GM19025 (cell line): ENCODE measurements around the gene CD200.
"Not testable (repeated sequence)": the region's sequence is repeated elsewhere in the genome, so short reads cannot be mapped to it uniquely, and the experiment has no call there.

Experiments used
- ATAC-seq: cut with Tn5 transposase; IDR thresholded peaks from one replicate; pipeline ENCODE4 v1.9.1; 2021; ENCODE audit warnings: mild to moderate bottlenecking, low read depth, moderate library complexity; ENCODE audit not compliant: unreplicated experiment

Gene CD200

DNA sequence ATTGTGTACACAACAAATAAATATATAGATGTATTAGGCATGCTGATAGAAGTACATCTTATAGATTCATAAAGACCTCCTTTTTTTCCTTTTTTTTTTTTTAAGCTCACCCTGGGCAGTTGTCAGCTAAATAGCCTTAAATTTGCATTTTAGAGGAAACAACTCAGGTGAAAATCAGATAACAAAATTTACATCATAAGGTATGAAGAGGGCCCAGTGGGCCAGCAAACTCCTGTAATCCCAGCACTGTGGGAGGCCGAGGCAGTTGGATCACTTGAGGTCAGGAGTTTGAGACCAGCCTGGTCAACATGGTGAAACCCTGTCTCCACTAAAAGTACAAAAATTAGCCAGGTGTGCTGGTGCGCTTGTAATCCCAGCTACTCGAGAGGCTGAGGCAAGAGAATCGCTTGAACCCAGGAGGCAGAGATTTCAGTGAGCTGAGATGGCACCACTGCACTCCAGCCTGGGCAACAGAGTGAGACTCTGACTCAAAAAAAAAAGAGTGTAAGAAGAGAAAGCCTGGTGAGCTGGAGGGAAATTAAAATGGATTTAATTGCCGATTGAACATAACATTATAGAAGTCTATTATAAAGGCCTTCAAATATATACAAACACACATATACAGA is 72.1 kb downstream of the CD200 start:
- ATAC-seq, result not testable (repeated sequence)

DNA sequence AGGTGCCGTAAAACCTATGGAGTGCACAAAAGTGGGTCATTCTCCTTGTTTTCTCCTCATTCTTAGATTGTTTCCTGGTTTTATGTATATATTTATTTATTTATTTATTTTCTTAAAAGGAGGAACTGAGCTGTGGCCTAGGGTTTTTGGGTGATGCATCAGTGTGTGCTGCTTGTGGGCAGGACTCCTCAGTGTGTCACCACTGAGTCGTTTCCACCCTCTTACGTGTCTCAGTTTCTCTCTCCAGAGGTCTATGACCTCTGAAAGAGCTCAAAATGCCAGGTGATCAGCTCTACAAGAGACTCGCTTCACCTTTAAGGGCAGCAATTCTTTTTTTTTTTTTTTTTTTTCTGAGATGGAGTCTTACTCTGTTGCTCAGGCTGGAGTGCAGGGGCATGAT is 72.9 kb downstream of the CD200 start:
- ATAC-seq, result no peak

DNA sequence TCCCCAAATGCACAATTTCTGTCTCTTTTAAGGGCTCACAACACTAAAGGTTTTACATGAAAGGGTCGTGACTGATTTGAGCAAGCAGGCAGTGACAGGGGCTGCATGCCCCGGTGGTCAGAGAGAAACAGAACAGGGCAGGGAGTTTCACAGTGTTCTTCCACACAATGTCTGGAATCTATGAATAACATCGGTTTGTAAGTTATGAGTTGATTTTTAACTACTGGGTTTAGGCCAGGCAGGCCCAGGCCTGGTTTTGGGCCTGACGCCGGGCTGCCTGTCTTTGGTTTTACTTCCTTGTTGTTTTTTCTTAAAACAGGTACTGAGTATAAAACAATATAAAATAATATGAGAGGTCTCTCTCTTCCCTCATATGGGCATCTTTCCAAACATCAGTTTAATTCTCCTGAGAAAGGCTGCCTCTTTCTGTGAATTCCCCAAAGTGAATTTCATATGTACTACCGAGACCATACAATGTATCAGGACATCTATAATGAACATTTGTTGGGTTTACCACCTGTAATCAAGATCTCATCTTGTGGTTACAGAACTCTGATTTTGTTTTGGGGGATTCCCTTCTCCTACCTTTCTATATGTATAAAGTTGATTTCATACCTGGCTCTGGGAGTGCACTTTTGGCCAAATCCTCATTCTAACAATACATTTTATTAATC is 74.4 kb downstream of the CD200 start:
- no peak for ATAC-seq

DNA sequence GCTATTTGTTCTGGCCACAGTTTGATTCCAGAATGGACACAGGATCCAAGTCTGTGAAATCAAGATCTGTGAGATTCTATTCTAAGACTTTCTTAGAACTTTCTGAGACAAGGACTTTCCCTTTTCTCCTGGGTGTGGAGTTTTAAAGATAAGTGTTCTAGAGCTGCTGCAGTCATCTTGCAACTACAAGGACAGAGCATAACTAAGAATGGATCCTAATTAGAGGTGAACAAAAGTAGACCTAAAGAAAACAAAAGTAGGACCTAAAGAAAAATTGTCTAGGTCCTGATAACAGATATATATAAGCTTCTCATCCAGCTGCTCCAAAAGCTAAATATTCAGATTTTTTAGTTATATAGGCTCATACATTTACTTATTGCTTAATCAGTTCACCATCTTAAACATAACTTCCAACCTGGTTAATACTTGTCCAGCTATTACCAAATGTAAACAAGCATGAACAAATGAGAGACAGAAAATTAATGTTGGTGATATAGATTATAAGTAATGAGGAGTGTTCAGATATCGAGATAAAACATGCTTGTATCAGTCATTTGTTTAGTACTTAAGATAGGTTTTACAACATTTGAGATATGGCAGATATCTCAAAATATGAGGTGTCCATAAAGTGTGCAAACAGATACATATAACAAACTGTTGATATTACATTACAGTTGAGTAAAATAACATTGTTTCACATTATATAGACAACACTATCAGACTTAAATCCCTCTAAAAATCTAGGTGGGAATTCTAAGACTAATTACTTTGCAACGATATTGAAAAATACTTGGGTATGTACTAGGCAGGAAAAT is 75.1 kb downstream of the CD200 start:
- no peak for ATAC-seq

DNA sequence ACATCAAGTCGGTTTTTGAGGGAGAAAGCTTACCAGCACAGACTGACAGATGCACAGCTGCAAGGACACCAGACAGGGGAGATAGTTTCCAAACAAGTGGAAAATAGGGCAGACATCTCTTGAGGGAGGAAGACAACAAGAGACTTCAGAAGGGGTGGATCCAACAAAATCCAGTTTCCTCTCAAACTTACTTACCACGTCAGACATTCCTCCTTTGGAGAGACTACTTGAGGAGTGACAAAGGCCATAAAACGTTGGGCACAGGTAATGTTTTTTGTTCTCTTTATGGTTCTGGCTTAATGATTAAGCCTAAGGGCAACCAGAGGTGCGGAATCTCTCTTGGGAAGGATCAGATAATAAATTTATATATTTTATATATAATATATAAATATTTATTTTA is 76.1 kb downstream of the CD200 start:
- no peak for ATAC-seq

DNA sequence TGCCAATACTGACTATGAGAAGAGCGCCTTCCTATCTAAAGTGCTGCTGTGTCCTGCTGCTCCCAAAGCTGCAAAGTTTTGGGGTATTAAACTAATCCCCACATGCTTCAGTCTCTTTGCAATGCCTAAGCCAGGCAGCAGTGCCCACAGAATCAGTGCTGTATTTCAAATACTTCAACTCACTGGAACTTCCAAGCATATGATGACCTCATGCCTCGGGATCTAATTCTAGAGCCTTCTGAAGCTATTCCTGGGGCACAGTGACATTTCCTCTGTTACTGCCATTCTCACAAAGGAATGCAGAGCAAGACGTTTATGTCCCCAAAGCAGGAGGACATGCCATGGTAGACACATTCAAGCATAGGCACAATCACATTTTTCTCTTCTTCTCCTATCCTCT is 78.5 kb downstream of the CD200 start:
- ATAC-seq, result no peak
